HG03439 (cell line): Measurements from ENCODE around the gene ITGAL.

ENCODE experiments used
- ATAC-seq: cut with Tn5 transposase; IDR thresholded peaks from one replicate; pipeline ENCODE4 v1.9.1; 2021; ENCODE audit warnings: mild to moderate bottlenecking, moderate library complexity; ENCODE audit not compliant: unreplicated experiment

Gene ITGAL

GRCh38 chr16:30541502-30542329, 69.2 kb downstream of the ITGAL start:
- no peak for ATAC-seq

GRCh38 chr16:30543067-30543466, 70.5 kb downstream of the ITGAL start:
- ATAC-seq: no peak

GRCh38 chr16:30546115-30546514, 73.6 kb downstream of the ITGAL start:
- no peak for ATAC-seq

- ATAC-seq: no peak
These were observed 76.1 kb downstream of the ITGAL start for GRCh38 chr16:30548416-30549253.

GRCh38 chr16:30551781-30552180, 79.2 kb downstream of the ITGAL start:
- ATAC-seq: no peak

GRCh38 chr16:30552956-30553355, 80.4 kb downstream of the ITGAL start:
- ATAC-seq: no peak

GRCh38 chr16:30553393-30553899, 80.9 kb downstream of the ITGAL start:
- ATAC-seq: no peak

GRCh38 chr16:30554557-30555314, 82.2 kb downstream of the ITGAL start:
- no peak for ATAC-seq

GRCh38 chr16:30555315-30556124, 83.0 kb downstream of the ITGAL start:
- no peak for ATAC-seq

GRCh38 chr16:30556125-30556473, 83.6 kb downstream of the ITGAL start:
- no peak for ATAC-seq

- ATAC-seq: peak; percentile 19
These were observed 85.1 kb downstream of the ITGAL start for GRCh38 chr16:30557707-30557956.

- ATAC-seq: peak; percentile 91
These were observed 85.6 kb downstream of the ITGAL start, which contains the start of gene ZNF764 for GRCh38 chr16:30557957-30558788. TSS of gene ZNF764 (minus strand) at chr16:30558374. CDS start at chr16:30558182, 192 bp downstream.

- no peak for ATAC-seq
These were observed 86.3 kb downstream of the ITGAL start for GRCh38 chr16:30558789-30559377.

- ATAC-seq: no peak
These were observed 87.1 kb downstream of the ITGAL start for GRCh38 chr16:30559690-30560089.

GRCh38 chr16:30561089-30561816, 88.7 kb downstream of the ITGAL start:
- ATAC-seq: no peak

- no peak for ATAC-seq
These were observed 89.5 kb downstream of the ITGAL start for GRCh38 chr16:30562021-30562420.

GRCh38 chr16:30565526-30565925, 93.0 kb downstream of the ITGAL start:
- ATAC-seq: no peak

GRCh38 chr16:30565984-30566383, 93.4 kb downstream of the ITGAL start:
- ATAC-seq: no peak

- ATAC-seq: no peak
These were observed 94.0 kb downstream of the ITGAL start for GRCh38 chr16:30566531-30566930.
